ENCODE data around the gene PTPMT1. TPM values are rescaled to one million over a fixed set of nuclear protein-coding genes. Genes with fewer than 3 reads are reported as not detected.
"Not testable (repeated sequence)": the region's sequence is repeated elsewhere in the genome, so short reads cannot be mapped to it uniquely, and the experiment has no call there.

Gene PTPMT1
- total RNA-seq, 1 donor from 2014 or later, result 20.9 TPM

GRCh38 chr11:47539681-47540039, 25.7 kb upstream of the PTPMT1 start:
- intact Hi-C loops (cut with DNase I), result no loop called here
- DNase-seq (no peak), ATAC-seq (ENCODE audit: poor library complexity) (no peak)

DNA sequence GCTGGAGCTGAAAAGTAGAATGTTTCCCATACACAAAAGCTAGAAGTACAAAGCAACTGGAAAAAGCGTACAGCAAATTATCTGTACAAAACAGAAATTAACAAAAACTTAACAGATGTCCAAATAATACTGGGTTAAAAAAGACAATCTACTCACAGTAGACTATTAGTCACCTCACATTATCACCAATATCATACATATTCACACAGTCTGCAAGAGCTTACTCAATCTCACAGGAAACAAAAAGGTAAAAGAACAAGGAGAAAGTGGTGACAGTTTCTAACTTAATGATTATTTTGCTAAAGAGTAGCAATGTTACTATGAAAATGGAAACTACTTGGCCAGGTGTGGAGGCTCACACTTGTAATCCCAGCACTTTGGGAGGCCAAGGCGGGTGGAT, 24.3 kb upstream of the PTPMT1 start:
- intact Hi-C loops (cut with DNase I), result no loop called here
- DNase-seq (no peak), ATAC-seq (ENCODE audit: poor library complexity) (no peak)

DNA sequence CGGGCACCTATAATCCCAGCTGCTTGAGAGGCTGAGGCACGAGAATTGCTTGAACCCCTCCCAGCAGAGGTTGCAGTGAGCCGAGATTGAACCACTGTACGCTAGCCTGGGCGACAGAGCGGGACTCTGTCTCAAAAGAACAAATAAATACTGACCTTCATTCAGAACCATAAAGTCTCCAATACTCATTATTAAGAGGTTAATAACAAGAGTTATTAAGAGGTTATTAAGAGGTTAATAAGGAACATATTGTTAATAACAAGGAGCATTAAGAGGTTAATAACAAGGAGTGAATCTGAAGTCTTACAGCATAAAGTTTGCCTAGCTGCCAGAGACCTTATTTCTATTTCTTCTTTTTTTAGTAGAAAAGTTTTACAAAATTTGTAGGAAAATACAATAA, 20.1 kb upstream of the PTPMT1 start:
- ATAC-seq (ENCODE audit: poor library complexity), result no peak
- intact Hi-C loops (cut with DNase I), result no loop called here
- no peak for DNase-seq

DNA sequence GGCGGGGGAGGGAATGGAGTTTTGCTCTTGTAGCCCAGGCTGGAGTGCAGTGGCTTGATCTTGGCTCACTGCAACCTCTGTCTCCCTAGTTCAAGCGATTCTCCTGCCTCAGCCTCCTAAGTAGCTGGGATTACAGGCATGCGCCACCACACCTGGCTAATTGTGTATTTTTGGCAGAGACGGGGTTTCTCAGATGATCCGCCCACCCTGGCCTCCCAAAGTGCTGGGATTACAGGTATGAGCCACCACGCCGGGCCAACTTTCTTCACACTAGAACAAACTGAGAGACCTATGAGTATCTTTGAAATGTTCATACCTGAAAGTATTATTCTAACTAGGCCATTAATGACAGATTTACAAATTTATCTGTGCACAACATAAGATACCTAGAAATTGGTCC, 19.1 kb upstream of the PTPMT1 start:
- intact Hi-C loops (cut with DNase I); DNase-seq; ATAC-seq (ENCODE audit: poor library complexity): not testable (repeated sequence)

DNA sequence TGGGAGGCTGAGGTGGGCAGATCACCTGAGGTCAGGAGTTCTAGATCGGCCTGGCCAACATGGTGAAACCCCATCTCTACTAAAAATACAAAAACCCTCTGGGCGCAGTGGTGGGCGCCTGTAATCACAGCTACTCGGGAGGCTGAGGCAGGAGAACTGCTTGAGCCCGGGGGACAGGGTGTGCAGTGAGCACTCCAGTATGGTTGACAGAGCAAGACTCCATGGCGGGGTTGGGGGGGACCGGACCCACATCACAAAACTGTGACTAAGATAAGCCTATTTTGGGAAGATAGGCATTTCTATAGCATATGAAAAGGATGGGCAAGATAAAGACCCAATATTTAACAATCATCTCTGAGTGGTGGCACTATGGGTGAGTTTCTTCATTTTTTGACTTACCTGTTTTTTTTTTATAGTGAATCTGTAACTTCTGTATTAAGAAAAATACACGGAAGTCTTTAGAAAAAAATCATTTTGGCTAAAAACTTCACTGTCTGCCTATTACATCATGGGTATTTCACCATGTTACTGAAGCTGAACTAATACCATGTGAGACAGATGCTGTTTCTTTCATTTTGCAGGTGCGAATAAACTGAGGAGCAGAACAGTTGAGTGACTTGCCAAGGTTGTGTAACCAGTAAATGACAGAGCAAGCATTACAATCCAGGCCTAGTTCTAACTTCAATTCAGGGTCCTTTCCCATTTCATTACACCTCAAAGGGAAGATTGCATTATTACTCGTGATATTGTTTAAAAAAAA, 14.9 kb upstream of the PTPMT1 start:
- no peak for ATAC-seq (ENCODE audit: poor library complexity)

DNA sequence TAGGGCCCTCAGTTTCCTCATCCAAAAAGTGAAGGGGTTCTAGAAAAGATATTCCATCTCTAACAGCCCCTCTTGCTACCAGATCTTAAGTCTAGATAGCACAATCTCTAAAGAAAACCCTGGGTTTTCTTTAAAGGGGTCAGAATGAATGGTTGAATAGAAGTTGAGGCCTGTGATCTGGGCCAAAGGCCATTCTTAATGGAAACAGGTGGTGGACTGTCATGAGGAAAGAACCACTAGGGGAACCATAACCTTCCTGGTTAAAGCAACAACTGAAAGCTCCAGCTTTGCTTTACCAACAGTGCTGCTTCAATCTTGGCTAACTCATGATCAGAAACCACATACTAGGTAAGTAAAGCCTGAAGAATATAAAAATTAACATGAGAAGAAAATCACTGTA, 14.3 kb upstream of the PTPMT1 start:
- ATAC-seq (ENCODE audit: poor library complexity), result no peak
- intact Hi-C loops (cut with DNase I), result no loop called here
- no peak for DNase-seq

More for the DNA sequence above, 14.9 kb upstream of the PTPMT1 start:
- no peak for DNase-seq
- intact Hi-C loops (cut with DNase I), result no loop called here

DNA sequence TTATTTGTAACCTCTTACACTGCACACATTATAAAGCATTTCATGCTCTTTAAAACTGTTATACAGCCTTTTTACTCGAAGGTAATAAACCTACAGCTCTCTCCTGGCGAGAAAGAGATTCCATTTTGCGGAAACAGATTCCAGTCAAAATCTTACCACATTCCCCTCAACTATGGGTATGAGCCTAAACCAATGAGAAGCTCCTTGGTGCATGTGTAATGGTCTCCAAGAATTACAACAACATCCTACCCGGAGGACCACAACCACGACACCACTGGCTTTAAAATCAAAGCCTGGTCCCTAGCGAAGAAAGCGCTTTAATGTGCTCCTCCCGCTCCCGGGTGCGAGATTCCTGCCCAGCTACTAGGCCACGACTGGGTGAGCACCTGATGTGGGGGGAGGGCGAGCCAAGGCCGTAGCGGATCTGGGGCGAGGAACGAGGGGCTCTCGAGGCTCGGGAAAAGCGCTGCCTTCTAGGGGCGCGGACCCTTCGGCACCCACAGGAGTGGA, 13.3 kb upstream of the PTPMT1 start:
- peak; percentile 5 for ATAC-seq (ENCODE audit: poor library complexity)
- intact Hi-C loops (cut with DNase I), result no loop called here
- peak; percentile 52 for DNase-seq

DNA sequence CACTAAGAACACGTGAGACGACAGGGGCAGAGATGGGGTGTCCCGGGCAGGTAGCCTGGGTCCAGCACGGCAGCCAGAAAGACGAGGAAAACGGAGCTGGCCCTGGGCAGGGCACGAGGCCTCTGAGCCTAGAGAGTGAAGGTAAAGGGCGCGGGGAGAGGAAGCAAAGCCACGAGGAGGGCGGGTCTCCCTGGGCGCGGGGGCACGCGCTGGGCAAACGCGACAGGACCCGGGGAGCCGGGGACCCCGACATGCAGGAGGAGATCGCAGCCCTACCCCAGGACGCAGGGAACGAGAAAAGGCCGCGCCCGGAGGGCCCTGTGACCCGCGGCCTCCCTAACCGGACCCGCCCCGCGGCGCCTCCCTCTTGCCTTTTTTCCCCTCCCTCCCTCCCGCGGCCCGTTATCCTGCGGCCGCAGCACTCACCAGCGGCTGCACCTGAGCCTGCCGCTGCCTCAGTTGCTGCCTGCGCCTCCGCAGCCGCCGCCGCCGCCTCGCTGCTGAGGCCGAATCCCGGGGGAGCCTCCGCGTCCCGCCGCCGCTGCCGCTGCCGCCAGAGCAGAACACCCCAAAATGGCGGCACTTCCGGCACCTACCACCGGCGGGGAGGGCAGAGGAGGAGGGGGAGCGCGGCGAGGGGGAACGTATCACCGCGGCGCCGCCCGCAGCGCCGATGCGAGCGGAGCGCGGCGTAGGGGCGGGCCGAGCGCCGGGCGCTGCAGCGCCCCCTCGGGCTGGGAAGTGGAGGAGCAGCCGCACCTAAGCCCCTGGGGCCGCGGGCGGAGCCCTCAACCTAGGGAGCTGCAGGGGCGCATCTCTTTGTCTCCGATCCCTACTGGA, 12.6 kb upstream of the PTPMT1 start, which contains the start of gene CELF1:
Gene CELF1, minus strand, starts transcription at position 567 of the 840 bp plus-strand sequence. CDS start 53,609 bp downstream, outside the sequence.
- peak; percentile 95 for DNase-seq
- peak; percentile 99 for ATAC-seq (ENCODE audit: poor library complexity)
- intact Hi-C loops (cut with DNase I), result no loop called here

GRCh38 chr11:47553406-47553743, 12.0 kb upstream of the PTPMT1 start:
- intact Hi-C loops (cut with DNase I), result no loop called here
- ATAC-seq (ENCODE audit: poor library complexity) (no peak), DNase-seq (peak; percentile 47)

GRCh38 chr11:47557004-47557403, 8.4 kb upstream of the PTPMT1 start:
- DNase-seq; intact Hi-C loops (cut with DNase I): not testable (repeated sequence)

DNA sequence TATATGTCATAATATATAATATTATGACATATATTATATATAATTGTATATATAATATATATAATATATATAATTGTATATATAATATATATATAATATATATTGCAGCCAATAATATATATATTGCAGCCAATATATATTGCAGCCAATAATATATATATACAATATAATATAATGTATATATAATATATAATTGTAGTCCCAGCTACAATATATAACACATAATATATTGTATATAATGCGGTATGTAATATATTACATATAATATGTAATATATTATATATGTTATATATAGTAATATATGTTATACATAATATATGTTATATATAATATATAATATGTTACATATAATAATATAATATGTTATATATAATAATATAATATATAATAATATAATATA, 6.7 kb upstream of the PTPMT1 start:
- no peak for ATAC-seq (ENCODE audit: poor library complexity)
- no peak for DNase-seq
- intact Hi-C loops (cut with DNase I), result no loop called here

More at GRCh38 chr11:47557004-47557403, 8.4 kb upstream of the PTPMT1 start:
- ATAC-seq (ENCODE audit: poor library complexity), result not testable (repeated sequence)

DNA sequence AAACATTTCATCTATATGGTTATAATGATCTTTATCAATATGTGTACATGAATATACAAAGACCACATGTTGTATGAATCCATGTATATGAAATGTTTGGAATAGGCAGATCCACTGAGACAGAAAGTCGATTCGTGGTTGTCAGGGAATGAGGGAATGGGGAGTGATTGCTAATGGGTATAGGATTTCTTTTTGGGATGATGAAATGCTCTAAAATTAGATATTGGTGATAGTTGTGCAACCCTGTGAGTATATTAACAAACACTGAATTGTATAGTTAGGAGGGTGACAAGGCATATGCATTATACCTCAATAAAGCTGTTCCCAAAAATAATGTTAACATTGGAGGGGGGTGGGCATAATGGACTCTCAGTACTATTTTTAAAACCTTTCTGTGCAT, 5.0 kb upstream of the PTPMT1 start:
- intact Hi-C loops (cut with DNase I), result no loop called here
- ATAC-seq (ENCODE audit: poor library complexity) (no peak), DNase-seq (no peak)

DNA sequence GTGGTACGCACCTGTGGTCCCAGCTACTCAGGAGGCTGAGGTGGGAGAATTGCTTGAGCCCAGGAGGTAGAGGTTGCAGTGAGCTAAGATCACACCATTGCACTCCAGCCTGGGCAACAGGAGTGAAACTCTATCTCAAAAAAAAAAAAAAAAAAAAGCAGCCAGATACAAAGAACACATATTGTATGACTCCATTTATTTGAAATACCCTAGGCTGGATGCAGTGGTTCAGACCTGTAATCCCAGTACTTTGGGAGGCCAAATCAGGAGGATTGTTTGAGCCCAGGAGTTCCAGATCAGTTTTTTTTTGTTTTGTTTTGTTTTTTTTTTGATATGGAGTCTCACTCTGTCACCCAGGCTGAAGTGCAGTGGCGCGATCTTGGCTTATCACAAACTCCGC, 3.0 kb upstream of the PTPMT1 start:
- intact Hi-C loops (cut with DNase I); ATAC-seq (ENCODE audit: poor library complexity); DNase-seq: not testable (repeated sequence)

- DNase-seq; ATAC-seq (ENCODE audit: poor library complexity); intact Hi-C loops (cut with DNase I): not testable (repeated sequence)
These were observed 1.0 kb upstream of the PTPMT1 start for GRCh38 chr11:47564366-47564765.

- no peak for DNase-seq
- ATAC-seq (ENCODE audit: poor library complexity), result peak; percentile 10
- intact Hi-C loops (cut with DNase I), result no loop called here
These were observed 463 bp upstream of the PTPMT1 start for GRCh38 chr11:47564933-47565339.

DNA sequence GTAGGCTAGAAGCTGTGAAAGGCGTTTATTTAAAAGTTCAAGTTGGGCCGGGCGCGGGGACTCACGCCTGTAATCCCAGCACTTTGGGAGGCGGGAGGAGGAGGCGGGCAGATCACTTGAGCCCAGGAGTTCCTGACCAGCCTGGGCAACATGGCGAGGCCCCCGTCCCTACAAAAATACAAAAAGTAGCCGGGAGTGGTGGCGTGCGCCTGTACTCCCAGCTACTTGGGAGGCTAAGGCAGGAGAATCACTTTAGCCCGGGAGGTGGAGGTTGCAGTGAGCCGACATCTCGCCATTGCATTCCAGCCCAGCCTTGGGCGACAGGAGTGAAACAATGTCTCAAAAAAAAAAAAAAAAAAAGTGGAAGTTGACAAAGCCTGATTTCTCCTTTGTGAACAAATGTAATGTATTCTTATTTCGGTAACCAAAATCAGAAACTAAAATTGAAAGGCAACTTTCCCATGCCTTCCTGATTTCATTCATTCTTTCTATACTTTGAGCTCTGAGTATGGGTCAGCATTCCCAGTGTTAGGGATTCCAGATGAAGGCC, 825 bp downstream of the PTPMT1 start:
- DNase-seq (no peak), ATAC-seq (ENCODE audit: poor library complexity) (peak; percentile 24)
- intact Hi-C loops (cut with DNase I), result no loop called here

DNA sequence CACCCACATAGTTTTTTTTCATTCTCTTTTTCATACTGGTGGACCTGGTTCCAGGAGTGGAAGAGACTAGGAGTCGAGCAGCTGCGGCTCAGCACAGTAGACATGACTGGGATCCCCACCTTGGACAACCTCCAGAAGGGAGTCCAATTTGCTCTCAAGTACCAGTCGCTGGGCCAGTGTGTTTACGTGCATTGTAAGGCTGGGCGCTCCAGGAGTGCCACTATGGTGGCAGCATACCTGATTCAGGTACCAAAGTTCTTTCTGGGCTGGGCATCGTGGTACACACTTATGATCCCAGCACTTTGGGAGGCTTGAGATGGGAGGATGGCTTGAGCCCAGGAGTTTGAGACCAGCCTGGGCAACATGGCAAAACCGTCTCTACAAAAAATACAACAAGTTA, 4.2 kb downstream of the PTPMT1 start:
- DNase-seq, result no peak
- intact Hi-C loops (cut with DNase I), result no loop called here
- ATAC-seq (ENCODE audit: poor library complexity), result no peak

- DNase-seq (no peak), ATAC-seq (ENCODE audit: poor library complexity) (no peak)
- intact Hi-C loops (cut with DNase I), result no loop called here
These were observed 5.4 kb downstream of the PTPMT1 start for GRCh38 chr11:47570651-47571356.

- intact Hi-C loops (cut with DNase I), result no loop called here
- no peak for ATAC-seq (ENCODE audit: poor library complexity)
- no peak for DNase-seq
These were observed 5.9 kb downstream of the PTPMT1 start for GRCh38 chr11:47571357-47571729.

Measured in Right ventricle myocardium superior (tissue), 1 donor.